ENCODE results near the gene DNAH10.

The DNAH10 gene

GRCh38 chr12:123929946-123930583 is 168.0 kb downstream of the DNAH10 start:
- no peaks in the 10 kb centered on the region for H3K9me3 ChIP-seq (replicated peaks in 1 of 11)
- peaks cover 38 to 87% (median 68%) of the 10 kb centered on the region in 10 experiments for H3K4me1 ChIP-seq
- H4K20me1 ChIP-seq = peaks cover 0 to 57% (median 43%) of the 10 kb centered on the region in 11 experiments; a peak in 18 of 22 replicates
- H3K4me2 ChIP-seq = peak overlapping the region; percentile 76 to 97 (median 90); a peak in 19 of 22 replicates
- no peak for TF ChIP-seq Cebpa-rat (IDR thresholded peaks at IDR 0.05)
- H3K4me3 ChIP-seq = no peak overlapping the region
- H3K36me3 ChIP-seq = no peaks in the 10 kb centered on the region
- H3K27me3 ChIP-seq = peaks cover 0 to 31% (median 0%) of the 10 kb centered on the region in 11 experiments; a peak in 8 of 22 replicates
- no peak overlapping the region for H3K9ac ChIP-seq
- no peak overlapping the region for H3K27ac ChIP-seq

- Histone ChIP-seq H3K9ac (no peak overlapping the region), H3K9me3 (replicated peaks in 1 of 11) (no peaks in the 10 kb centered on the region), H3K4me1 (peaks cover 38 to 86% (median 65%) of the 10 kb centered on the region in 10 experiments), H4K20me1 (peaks cover 0 to 66% (median 44%) of the 10 kb centered on the region in 11 experiments; a peak in 18 of 22 replicates), H3K36me3 (peaks cover 0 to 13% (median 11%) of the 10 kb centered on the region in 11 experiments; a peak in 16 of 22 replicates), H3K27ac (no peak overlapping the region), H3K27me3 (peaks cover 0 to 27% (median 0%) of the 10 kb centered on the region in 11 experiments; a peak in 8 of 22 replicates), H3K4me2 (peak overlapping the region in 7 of 11 experiments; percentile 8 to 94 (median 44); a peak in 10 of 22 replicates), H3K4me3 (no peak overlapping the region)
- no peak for TF ChIP-seq Cebpa-rat (IDR thresholded peaks at IDR 0.05)
These were observed 169.7 kb downstream of the DNAH10 start for GRCh38 chr12:123931686-123932321.

GRCh38 chr12:123933214-123933613 is 171.1 kb downstream of the DNAH10 start:
- H3K27ac ChIP-seq = no peak overlapping the region
- no peaks in the 10 kb centered on the region for H3K9me3 ChIP-seq (replicated peaks in 1 of 11)
- H3K4me3 ChIP-seq = no peak overlapping the region
- TF ChIP-seq Cebpa-rat (IDR thresholded peaks at IDR 0.05) = no peak
- peaks cover 0 to 19% (median 0%) of the 10 kb centered on the region in 11 experiments; a peak in 8 of 22 replicates for H3K27me3 ChIP-seq
- H3K36me3 ChIP-seq = peaks cover 0 to 19% (median 15%) of the 10 kb centered on the region in 11 experiments; a peak in 16 of 22 replicates
- H4K20me1 ChIP-seq = peaks cover 0 to 62% (median 33%) of the 10 kb centered on the region in 11 experiments; a peak in 18 of 22 replicates
- no peak overlapping the region for H3K9ac ChIP-seq
- peak overlapping the region in 9 of 11 experiments; percentile 40 to 84 (median 79); a peak in 16 of 22 replicates for H3K4me2 ChIP-seq
- H3K4me1 ChIP-seq = peaks cover 38 to 86% (median 65%) of the 10 kb centered on the region in 10 experiments

GRCh38 chr12:123934016-123934620 is 172.0 kb downstream of the DNAH10 start:
- Histone ChIP-seq H3K36me3 (peaks cover 0 to 19% (median 15%) of the 10 kb centered on the region in 11 experiments; a peak in 16 of 22 replicates), H3K9me3 (replicated peaks in 1 of 11) (no peaks in the 10 kb centered on the region), H3K4me1 (peaks cover 38 to 86% (median 65%) of the 10 kb centered on the region in 10 experiments), H3K27me3 (peaks cover 0 to 16% (median 0%) of the 10 kb centered on the region in 11 experiments; a peak in 8 of 22 replicates), H4K20me1 (peaks cover 0 to 53% (median 24%) of the 10 kb centered on the region in 11 experiments; a peak in 17 of 22 replicates), H3K4me2 (peak overlapping the region; percentile 7 to 84 (median 76); a peak in 19 of 22 replicates), H3K9ac (no peak overlapping the region), H3K27ac (no peak overlapping the region), H3K4me3 (no peak overlapping the region)
- no peak for TF ChIP-seq Cebpa-rat (IDR thresholded peaks at IDR 0.05)

- no peaks in the 10 kb centered on the region for H3K9me3 ChIP-seq (replicated peaks in 1 of 11)
- H3K27ac ChIP-seq = no peak overlapping the region
- H4K20me1 ChIP-seq = peaks cover 0 to 46% (median 17%) of the 10 kb centered on the region in 11 experiments; a peak in 16 of 22 replicates
- H3K4me1 ChIP-seq = peaks cover 35 to 81% (median 60%) of the 10 kb centered on the region in 10 experiments
- no peak overlapping the region for H3K9ac ChIP-seq
- H3K36me3 ChIP-seq = peaks cover 0 to 26% (median 18%) of the 10 kb centered on the region in 11 experiments; a peak in 16 of 22 replicates
- H3K27me3 ChIP-seq = peaks cover 0 to 9% (median 0%) of the 10 kb centered on the region in 11 experiments; a peak in 7 of 22 replicates
- H3K4me2 ChIP-seq = peak overlapping the region; percentile 4 to 84 (median 76); a peak in 18 of 22 replicates
- no peak overlapping the region for H3K4me3 ChIP-seq
- TF ChIP-seq Cebpa-rat (IDR thresholded peaks at IDR 0.05) = no peak
These were observed 172.7 kb downstream of the DNAH10 start for GRCh38 chr12:123934829-123935228.

GRCh38 chr12:123935956-123936355 is 173.9 kb downstream of the DNAH10 start:
- Histone ChIP-seq H4K20me1 (peaks cover 0 to 41% (median 13%) of the 10 kb centered on the region in 11 experiments; a peak in 16 of 22 replicates), H3K9ac (no peak overlapping the region), H3K27ac (no peak overlapping the region), H3K27me3 (peaks cover 0 to 3% (median 0%) of the 10 kb centered on the region in 11 experiments; a peak in 1 of 22 replicates), H3K4me3 (no peak overlapping the region), H3K9me3 (replicated peaks in 1 of 11) (peaks cover 0 to under 1% (median 0%) of the 10 kb centered on the region in 11 experiments; a peak in 3 of 22 replicates), H3K4me1 (peaks cover 35 to 70% (median 51%) of the 10 kb centered on the region in 10 experiments), H3K4me2 (no peak overlapping the region), H3K36me3 (peaks cover 0 to 35% (median 25%) of the 10 kb centered on the region in 11 experiments; a peak in 17 of 22 replicates)
- TF ChIP-seq Cebpa-rat (IDR thresholded peaks at IDR 0.05) = no peak

- Histone ChIP-seq H4K20me1 (peaks cover 0 to 41% (median 10%) of the 10 kb centered on the region in 11 experiments; a peak in 16 of 22 replicates), H3K4me2 (no peak overlapping the region), H3K9me3 (replicated peaks in 1 of 11) (peaks cover under 1 to 6% (median 2%) of the 10 kb centered on the region in 11 experiments; a peak in 17 of 22 replicates), H3K27me3 (peaks cover 0 to 3% (median 0%) of the 10 kb centered on the region in 11 experiments; a peak in 1 of 22 replicates), H3K9ac (no peak overlapping the region), H3K27ac (no peak overlapping the region), H3K36me3 (peaks cover 4 to 40% (median 27%) of the 10 kb centered on the region in 11 experiments; a peak in 20 of 22 replicates), H3K4me3 (no peak overlapping the region), H3K4me1 (peaks cover 40 to 64% (median 55%) of the 10 kb centered on the region in 10 experiments)
- TF ChIP-seq Cebpa-rat (IDR thresholded peaks at IDR 0.05) = no peak
These were observed 174.4 kb downstream of the DNAH10 start for GRCh38 chr12:123936471-123936870.

All from BLaER1 treated with 17β-estradiol and CSF1 and Interleukin-3, amounts not matched to agents 10 nM and 100 nM (cell line).